Measurements from ENCODE around the gene SLC7A7.

DNA sequence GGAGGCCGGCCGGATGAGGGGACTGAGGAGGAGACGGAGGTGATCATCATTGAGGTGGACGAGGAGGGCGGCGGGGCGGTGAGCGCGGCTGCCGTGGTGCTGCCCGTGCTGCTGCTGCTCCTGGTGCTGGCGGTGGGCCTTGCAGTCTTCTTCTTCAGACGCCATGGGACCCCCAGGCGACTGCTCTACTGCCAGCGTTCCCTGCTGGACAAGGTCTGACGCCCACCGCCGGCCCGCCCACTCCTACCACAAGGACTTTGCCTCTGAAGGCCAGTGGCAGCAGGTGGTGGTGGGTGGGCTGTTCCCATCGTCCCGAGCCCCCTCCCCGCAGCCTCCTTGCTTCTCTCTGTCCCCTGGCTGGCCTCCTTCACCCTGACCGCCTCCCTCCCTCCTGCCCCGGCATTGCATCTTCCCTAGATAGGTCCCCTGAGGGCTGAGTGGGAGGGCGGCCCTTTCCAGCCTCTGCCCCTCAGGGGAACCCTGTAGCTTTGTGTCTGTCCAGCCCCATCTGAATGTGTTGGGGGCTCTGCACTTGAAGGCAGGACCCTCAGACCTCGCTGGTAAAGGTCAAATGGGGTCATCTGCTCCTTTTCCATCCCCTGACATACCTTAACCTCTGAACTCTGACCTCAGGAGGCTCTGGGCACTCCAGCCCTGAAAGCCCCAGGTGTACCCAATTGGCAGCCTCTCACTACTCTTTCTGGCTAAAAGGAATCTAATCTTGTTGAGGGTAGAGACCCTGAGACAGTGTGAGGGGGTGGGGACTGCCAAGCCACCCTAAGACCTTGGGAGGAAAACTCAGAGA is 30.8 kb upstream of the SLC7A7 start:
- TF ChIP-seq CTCF (IDR thresholded peaks at IDR 0.05) (no peak), NPAS2 (CRISPR knock-in tag; IDR thresholded peaks at IDR 0.05; ENCODE audit: borderline replicate concordance) (no peak), EHMT2 (IDR thresholded peaks at IDR 0.05; ENCODE audit: low read depth) (no peak), CHD4 (IDR thresholded peaks at IDR 0.05; ENCODE audit: borderline replicate concordance) (no peak), BCL3 (IDR thresholded peaks at IDR 0.05) (no peak), MAFK (IDR thresholded peaks at IDR 0.05; ENCODE audit: partially characterized antibody) (no peak), RCOR1 (IDR thresholded peaks at IDR 0.05; ENCODE audit: low read depth, low read length) (no peak), RAD21 (conservative IDR thresholded peaks at IDR 0.05 in 1 of 2, IDR thresholded peaks at IDR 0.05 in 1 of 2) (no peak), HOXB5 (CRISPR knock-in tag; IDR thresholded peaks at IDR 0.05) (no peak), ESRRA (IDR thresholded peaks at IDR 0.05; ENCODE audit: borderline replicate concordance, low read length) (no peak)
